ENCODE data around the gene MPHOSPH10.

- TF ChIP-seq CTCF (conservative IDR thresholded peaks at IDR 0.05 in 1 of 2, IDR thresholded peaks at IDR 0.05 in 1 of 2; ENCODE audit: extremely low read depth in 1 of 2, insufficient read depth in 1 of 2, low read depth in 1 of 2, low read length in 2 of 2) (no peak), EZH2 (IDR thresholded peaks at IDR 0.05; ENCODE audit: borderline replicate concordance, low read length) (no peak)
Measured at GRCh38 chr2:71174207-71174606, 43.8 kb downstream of the MPHOSPH10 start.
